HG02623 (cell line): ENCODE data around the gene NBR1.
"Not testable (repeated sequence)": the region's sequence is repeated elsewhere in the genome, so short reads cannot be mapped to it uniquely, and the experiment has no call there.

Source experiments
- ATAC-seq: cut with Tn5 transposase; IDR thresholded peaks from one replicate; pipeline ENCODE4 v1.9.1; 2021; ENCODE audit warnings: moderate library complexity; ENCODE audit not compliant: unreplicated experiment

The NBR1 gene

GRCh38 chr17:43153197-43153835 is 17.7 kb upstream of the NBR1 start:
- not testable (repeated sequence) for ATAC-seq

DNA sequence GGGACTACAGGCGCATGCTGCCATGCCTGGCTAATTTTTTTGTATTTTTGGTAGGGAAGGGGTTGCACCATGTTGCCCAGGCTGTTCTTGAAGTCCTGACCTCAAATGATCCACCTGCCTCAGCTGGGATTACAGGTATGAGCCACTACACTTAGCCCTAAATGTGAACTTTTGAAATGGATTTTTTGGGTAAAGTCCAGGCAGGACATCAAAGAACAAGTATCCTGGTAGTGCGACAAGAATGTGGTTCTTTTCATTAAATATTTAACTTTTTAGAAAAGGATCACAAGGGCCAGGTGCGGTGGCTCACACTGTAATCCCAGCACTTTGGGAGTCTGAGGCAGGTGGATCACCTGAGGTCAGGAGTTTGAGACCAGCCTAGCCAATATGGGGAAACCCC is 15.3 kb upstream of the NBR1 start:
- no peak for ATAC-seq

- not testable (repeated sequence) for ATAC-seq
These were observed 11.8 kb upstream of the NBR1 start for GRCh38 chr17:43159232-43159631.

GRCh38 chr17:43159957-43160356 is 11.1 kb upstream of the NBR1 start:
- not testable (repeated sequence) for ATAC-seq

DNA sequence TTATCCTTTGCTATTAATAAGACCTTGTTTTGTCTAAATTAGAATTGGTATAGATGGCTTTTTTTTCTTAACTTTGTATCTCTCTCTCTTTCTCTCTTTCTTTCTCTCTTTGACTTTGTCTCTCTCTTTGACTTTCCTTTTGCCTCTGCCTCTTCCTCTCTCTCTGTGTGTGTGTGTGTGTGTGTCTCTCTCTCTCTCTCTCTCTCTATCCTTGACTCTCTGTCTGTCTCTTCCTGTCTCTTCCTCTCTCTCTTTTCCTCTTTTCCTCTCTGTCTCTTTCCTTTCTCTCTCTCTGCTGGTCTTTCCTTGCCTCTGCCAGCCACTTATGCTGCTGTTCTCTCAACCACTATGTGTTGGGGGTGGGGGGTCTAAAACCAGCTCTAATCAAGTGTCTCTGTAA is 5.0 kb upstream of the NBR1 start:
- not testable (repeated sequence) for ATAC-seq

DNA sequence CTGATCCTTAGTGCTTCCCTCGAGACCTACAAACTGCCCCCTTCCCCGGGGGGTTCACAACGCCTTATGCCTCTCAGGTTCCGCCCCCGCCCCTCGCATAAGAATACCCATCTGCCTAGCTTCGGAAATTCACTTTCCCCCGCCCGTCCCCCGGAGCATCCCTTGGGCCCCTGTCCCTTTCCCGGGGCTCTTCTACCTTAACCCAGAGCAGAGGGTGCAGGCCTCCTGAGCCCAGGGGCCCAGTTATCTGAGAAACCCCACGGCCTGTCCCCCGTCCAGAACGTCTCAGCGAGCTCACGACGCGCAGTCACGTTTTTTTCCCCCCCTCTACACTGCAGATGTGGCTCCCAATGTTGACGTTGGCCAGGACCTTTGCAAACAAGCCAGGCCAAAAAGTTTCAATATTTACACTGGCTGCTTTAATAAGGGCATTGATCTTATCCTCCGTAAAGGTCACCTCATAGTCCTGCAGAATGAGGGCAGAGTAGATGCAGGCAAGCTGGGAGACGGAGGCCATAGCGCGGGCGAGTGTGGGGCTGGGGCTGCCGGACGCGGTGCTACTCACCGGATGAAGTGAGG is 1.4 kb upstream of the NBR1 start:
- ATAC-seq = peak; percentile 14

- peak; percentile 56 for ATAC-seq
These were observed 761 bp upstream of the NBR1 start for GRCh38 chr17:43170140-43170765.

DNA sequence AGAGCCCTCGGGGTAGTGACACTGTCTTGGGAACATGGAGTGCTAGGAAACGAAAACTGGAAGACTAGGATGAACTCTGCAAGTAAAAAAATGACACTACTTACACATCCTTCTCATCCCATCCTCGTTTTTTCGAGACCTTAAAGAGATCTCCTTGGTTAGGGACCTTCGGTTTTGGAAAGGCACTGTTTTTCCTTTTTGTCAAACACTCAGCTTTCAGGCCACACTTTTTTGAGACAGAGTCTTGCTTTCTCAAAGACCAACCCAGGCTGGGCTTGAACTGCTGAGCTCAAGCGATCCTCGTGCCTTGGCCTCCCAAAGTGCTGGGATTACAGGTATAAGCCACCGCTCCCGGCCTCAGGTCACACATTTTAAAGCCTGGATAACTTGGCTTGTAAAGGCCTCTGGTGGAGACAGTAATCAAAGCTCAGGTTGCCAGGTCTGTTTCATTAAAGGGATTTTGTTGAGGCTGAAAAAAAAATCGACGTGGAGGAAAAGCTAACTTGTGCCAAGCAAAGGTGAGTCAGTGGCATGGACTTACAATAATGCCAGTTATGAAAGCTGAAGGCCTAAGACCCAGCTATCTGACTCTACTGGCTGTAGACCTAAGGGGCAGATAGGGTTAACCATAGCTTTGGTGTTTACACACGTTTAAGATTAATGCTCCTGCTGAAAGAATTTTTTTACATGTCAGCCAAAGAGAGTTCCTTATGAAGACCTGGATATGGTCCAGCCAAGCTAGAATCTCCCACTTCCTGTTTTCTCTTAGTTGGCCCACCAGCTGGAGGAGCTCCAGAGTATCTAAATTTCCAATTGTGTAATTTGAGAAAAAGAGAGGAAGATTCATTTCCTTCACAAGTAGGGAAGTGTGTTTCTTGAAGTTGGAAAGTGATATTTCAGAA is 823 bp downstream of the NBR1 start:
- ATAC-seq = no peak

GRCh38 chr17:43175213-43176118 is 4.5 kb downstream of the NBR1 start:
- ATAC-seq = no peak

- no peak for ATAC-seq
These were observed 5.1 kb downstream of the NBR1 start for GRCh38 chr17:43176119-43176570.

GRCh38 chr17:43183921-43184320 is 12.9 kb downstream of the NBR1 start:
- no peak for ATAC-seq

GRCh38 chr17:43186656-43187055 is 15.6 kb downstream of the NBR1 start:
- not testable (repeated sequence) for ATAC-seq

GRCh38 chr17:43193251-43193650 is 22.2 kb downstream of the NBR1 start:
- ATAC-seq = no peak

GRCh38 chr17:43199633-43200032 is 28.6 kb downstream of the NBR1 start:
- ATAC-seq = no peak

- ATAC-seq = no peak
These were observed 29.1 kb downstream of the NBR1 start for GRCh38 chr17:43200127-43200526.

DNA sequence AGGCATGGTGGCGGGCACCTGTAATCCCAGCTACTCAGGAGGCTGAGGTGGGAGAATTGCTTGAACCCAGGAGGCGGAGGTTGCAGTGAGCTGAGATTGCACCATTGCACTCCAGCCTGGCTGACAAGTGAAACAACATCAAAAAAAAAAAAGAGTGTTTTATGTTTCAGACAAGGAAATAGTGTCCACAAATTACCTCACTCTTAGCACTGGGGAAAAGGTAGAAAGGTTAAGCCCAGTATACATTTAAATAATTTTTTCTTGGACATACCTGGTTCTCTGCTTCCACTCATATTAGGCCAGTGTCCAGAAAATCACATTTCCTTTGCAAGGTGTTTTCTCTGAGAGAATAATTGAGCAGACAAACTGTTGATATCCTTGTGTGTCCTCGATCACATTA is 32.0 kb downstream of the NBR1 start:
- ATAC-seq = not testable (repeated sequence)

- no peak for ATAC-seq
These were observed 39.6 kb downstream of the NBR1 start for GRCh38 chr17:43210576-43210975.

- no peak for ATAC-seq
These were observed 40.1 kb downstream of the NBR1 start for GRCh38 chr17:43211123-43211479.

GRCh38 chr17:43211480-43212402 is 40.7 kb downstream of the NBR1 start, which contains the start of gene TMEM106A:
TMEM106A (plus strand) TSS chr17:43211875; CDS start chr17:43213042, 1,167 bp downstream.
- peak; percentile 71 for ATAC-seq
